Upper lobe of right lung (tissue), 1 donor: ENCODE data around the gene OTOP2. TPM values are rescaled to one million over a fixed set of nuclear protein-coding genes. Genes with fewer than 3 reads are reported as not detected.
"Not testable (repeated sequence)": the region's sequence is repeated elsewhere in the genome, so short reads cannot be mapped to it uniquely, and the experiment has no call there.

Experiments
- ATAC-seq: fragments of 200-7000 bp; cut with Tn5 transposase; one replicate; pipeline ENCODE4 v1.9.1; 2020; ENCODE audit warnings: mild to moderate bottlenecking, moderate library complexity
- DNase-seq: peaks from one replicate; pipeline ENCODE4 v3.0.0-alpha.2; 2020
- H3K27ac ChIP-seq: fragments of 200-600 bp; one replicate; pipeline ENCODE4 v1.8.0; 2022
- H3K27me3 ChIP-seq: fragments of 200-600 bp; one replicate; pipeline ENCODE4 v1.8.0; 2022; ENCODE audit warnings: mild to moderate bottlenecking
- H3K36me3 ChIP-seq: fragments of 200-600 bp; one replicate; pipeline ENCODE4 v1.8.0; 2022
- H3K4me1 ChIP-seq: fragments of 200-600 bp; one replicate; pipeline ENCODE4 v1.8.0; 2022
- H3K4me3 ChIP-seq: fragments of 200-600 bp; one replicate; pipeline ENCODE4 v1.8.0; 2022; ENCODE audit warnings: mild to moderate bottlenecking
- H3K9me3 ChIP-seq: fragments of 200-600 bp; one replicate; pipeline ENCODE4 v1.8.0; 2022
- intact Hi-C: fragments of 100-400 bp; cut with DNase I; formaldehyde crosslinking; loops from one replicate; pipeline ENCODE4 v1.11.0; 2022
- total RNA-seq: library from RNA; stranded (reverse); fragmentation: NEBNext Ultra II Directional; extraction: Animal tissue kit (Norgen Biotek cat#: 25700); gene quantifications from one replicate; pipeline ENCODE4 v1.2.1, GENCODE V29; 2021
- TF ChIP-seq, protein P1 (sequence below): fragments of 200-600 bp; IDR thresholded peaks from one replicate; pipeline ENCODE4 v1.8.0; 2022; ENCODE audit warnings: antibody characterized with exemption
- donor health status: DM: no; HTN: yes; CAD: no; lungs with severe emphysema.

The OTOP2 gene
- total RNA-seq, 1 donor from 2014 or later, result not detected

DNA sequence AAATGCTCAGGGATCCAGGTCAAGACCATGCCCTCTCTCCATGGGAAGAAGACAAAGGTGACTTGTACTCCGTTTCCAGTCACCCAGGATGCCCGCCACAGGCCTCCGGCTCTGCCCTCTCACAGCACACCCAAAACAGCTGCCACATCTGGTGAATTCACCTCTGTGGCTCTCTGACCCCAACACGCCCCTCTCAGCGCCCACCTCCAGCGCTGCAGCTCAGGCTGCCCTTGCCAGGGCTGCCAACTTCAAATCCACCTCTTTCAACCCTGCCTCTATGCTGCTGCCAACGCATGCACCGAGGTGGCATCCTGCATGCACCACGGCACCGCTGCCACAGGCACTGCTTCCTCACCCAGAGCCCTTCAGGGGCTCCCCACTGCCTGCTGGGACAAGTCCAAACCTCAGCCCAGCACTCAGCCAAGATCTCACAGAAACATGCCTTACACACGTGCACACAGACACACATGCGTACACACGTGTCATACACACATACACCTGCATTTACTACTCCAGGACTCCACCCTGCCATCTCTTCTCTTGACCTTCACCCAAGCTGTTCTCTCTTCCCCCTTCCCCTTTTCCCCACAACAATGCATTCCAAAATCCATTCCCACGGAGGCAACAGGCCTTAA, 41.0 kb downstream of the OTOP2 start:
- no peak for ATAC-seq
- Histone ChIP-seq H3K4me1 (peaks cover 8% of the 10 kb centered on the region), H3K27me3 (no peaks in the 10 kb centered on the region), H3K27ac (no peak overlapping the region), H3K4me3 (no peak overlapping the region), H3K36me3 (no peaks in the 10 kb centered on the region), H3K9me3 (no peaks in the 10 kb centered on the region)
- DNase-seq, result no peak
- TF ChIP-seq, protein P1, sequence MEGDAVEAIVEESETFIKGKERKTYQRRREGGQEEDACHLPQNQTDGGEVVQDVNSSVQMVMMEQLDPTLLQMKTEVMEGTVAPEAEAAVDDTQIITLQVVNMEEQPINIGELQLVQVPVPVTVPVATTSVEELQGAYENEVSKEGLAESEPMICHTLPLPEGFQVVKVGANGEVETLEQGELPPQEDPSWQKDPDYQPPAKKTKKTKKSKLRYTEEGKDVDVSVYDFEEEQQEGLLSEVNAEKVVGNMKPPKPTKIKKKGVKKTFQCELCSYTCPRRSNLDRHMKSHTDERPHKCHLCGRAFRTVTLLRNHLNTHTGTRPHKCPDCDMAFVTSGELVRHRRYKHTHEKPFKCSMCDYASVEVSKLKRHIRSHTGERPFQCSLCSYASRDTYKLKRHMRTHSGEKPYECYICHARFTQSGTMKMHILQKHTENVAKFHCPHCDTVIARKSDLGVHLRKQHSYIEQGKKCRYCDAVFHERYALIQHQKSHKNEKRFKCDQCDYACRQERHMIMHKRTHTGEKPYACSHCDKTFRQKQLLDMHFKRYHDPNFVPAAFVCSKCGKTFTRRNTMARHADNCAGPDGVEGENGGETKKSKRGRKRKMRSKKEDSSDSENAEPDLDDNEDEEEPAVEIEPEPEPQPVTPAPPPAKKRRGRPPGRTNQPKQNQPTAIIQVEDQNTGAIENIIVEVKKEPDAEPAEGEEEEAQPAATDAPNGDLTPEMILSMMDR, result no peak
- intact Hi-C loops, result loop anchor here (10.0 kb wide), 1 partner anchor 50 kb away; the partner anchor contains the start of gene MRPL58

DNA sequence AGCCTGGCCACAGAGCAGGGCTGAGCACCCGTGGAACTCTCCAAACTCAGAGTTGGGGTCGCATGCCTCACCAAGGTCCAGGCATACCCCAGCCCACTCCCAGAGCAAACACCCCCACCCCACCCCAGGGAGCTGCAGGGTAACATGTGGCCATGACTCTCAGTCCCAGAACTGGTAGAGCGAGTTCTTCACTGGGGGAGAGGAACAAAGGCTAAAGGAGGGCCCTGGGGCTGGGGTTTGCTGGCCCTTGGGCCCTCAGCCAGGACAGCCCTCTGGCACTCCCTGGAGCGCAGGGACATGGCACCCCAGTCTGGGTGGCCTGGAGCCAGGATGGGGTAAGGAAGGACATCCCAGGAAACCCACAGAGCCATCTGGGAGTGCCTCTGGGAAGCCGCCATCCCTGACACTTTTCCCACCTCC, 44.3 kb downstream of the OTOP2 start:
- DNase-seq, result peak; percentile 74
- Histone ChIP-seq H3K4me3 (no peak overlapping the region), H3K27me3 (peaks cover 8% of the 10 kb centered on the region), H3K36me3 (no peaks in the 10 kb centered on the region), H3K27ac (no peak overlapping the region), H3K9me3 (no peaks in the 10 kb centered on the region), H3K4me1 (peaks cover 18% of the 10 kb centered on the region)
- intact Hi-C loops, result loop anchor here (10.0 kb wide), 1 partner anchor 46 kb away; the partner anchor contains the start of gene MRPL58
- TF ChIP-seq, protein P1, result no peak
- ATAC-seq, result peak; percentile 21

DNA sequence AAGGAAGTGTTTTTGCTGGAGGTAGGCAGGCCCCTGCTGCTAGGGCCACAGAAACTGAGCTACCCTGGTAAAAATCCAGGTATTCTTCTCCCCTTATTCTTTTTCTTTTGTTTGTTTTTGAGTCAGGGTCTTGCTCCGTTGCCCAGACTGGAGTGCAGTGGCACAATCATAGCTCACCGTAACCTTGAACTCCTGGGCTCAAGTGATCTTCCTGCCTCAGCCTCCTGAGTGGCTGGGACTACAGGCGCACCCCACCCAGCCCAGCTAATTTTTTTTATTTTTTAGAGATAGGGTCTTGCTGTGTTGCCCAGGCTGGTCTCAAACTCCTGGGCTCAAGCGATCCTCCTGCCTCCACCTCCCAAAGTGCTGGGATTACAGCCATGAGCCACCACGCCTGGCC, 45.4 kb downstream of the OTOP2 start:
- not testable (repeated sequence) for DNase-seq, ATAC-seq, H3K36me3 ChIP-seq, H3K9me3 ChIP-seq, H3K4me3 ChIP-seq, H3K27me3 ChIP-seq
- H3K27ac ChIP-seq, result peak overlapping the region; percentile 30
- intact Hi-C loops, result loop anchor here (10.0 kb wide), 1 partner anchor 45 kb away; the partner anchor contains the start of gene MRPL58
- peaks cover 18% of the 10 kb centered on the region for H3K4me1 ChIP-seq

DNA sequence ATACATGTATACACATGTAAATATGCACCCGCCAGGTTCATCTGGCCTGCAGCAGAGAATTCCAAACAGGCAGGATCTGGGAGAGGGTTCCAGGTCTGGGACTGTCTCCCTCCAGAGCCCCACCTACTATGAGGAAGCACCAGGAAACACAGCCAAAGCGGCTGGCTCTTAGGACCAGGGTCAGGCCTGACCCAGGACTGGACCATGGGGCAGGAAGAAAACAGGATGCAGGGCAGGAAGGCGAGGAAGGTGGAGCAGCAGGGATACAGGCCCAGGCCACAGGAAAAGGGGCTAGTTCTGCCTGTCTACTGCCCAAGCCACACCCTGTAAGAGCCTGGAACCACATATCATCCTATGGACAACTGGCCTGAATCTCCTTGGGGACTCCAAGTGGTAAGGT, 46.3 kb downstream of the OTOP2 start:
- peak; percentile 9 for ATAC-seq
- intact Hi-C loops, result no loop called here
- H3K4me3 ChIP-seq, result peak overlapping the region; percentile 65
- peaks cover 18% of the 10 kb centered on the region for H3K4me1 ChIP-seq
- H3K27ac ChIP-seq, result peak overlapping the region; percentile 24
- peaks cover 8% of the 10 kb centered on the region for H3K27me3 ChIP-seq
- H3K9me3 ChIP-seq, result no peaks in the 10 kb centered on the region
- no peak for DNase-seq
- TF ChIP-seq, protein P1, result no peak
- H3K36me3 ChIP-seq, result no peaks in the 10 kb centered on the region

DNA sequence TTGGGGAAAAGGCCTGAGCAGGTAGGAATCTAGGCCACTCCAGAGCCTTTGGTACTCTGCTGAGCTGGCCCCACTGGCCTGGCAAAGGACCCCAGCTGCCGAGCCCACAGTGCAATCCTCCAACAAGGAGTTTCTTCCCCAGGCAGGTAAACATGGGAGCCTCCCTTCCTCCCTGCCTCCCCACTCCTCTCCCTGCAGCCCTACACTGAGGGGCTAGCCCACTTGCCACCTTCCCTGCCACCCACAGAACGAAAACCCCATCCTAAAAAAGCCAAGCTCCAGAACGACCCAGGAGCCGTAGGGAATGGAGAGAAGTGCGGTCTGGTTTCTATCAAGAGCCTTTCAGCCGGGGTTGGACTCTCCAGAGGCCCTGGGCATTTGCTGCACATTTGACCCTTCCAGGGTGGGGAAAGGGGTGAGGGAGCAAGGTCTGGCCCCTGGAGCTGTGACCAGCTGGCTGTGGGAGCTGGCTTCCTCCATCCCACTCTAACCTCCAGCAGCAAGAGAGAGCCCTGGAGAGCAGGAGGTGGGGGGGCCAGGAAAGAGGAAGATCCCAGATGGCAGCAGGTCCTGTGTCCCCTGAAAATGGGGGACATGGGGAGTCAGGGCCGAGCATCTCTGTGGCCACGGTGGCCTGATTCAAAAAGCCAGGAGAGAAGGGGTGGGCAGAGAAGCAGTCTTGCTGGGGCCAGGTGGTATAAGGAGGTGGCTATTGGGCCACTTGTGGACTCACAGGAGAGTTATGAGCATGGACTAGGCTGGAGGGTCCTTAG, 47.2 kb downstream of the OTOP2 start:
- peak overlapping the region; percentile 47 for H3K27ac ChIP-seq
- intact Hi-C loops, result no loop called here

DNA sequence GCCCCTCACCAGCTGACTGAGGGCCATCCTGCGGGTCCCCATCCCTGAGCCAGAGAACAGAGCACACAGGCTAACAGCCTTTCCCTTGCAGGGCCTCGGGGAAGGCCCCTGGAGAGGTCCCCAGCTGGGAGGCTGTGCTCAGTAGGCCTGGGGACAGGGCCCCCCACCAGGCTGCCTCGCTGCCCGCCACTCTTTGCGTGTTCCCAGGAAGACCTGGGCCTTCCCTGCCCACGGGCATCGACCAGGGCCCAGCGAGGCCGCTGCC, 47.7 kb downstream of the OTOP2 start:
- H3K9me3 ChIP-seq, result no peaks in the 10 kb centered on the region
- peak overlapping the region; percentile 47 for H3K27ac ChIP-seq
- TF ChIP-seq, protein P1, result no peak
- DNase-seq (no peak), ATAC-seq (no peak)
- peaks cover 18% of the 10 kb centered on the region for H3K4me1 ChIP-seq
- H3K36me3 ChIP-seq, result no peaks in the 10 kb centered on the region
- intact Hi-C loops, result no loop called here
- H3K4me3 ChIP-seq, result peak overlapping the region; percentile 65
- H3K27me3 ChIP-seq, result peaks cover 8% of the 10 kb centered on the region

More for the DNA sequence above, 47.2 kb downstream of the OTOP2 start:
- Histone ChIP-seq H3K4me1 (peaks cover 18% of the 10 kb centered on the region), H3K9me3 (no peaks in the 10 kb centered on the region), H3K36me3 (no peaks in the 10 kb centered on the region), H3K4me3 (peak overlapping the region; percentile 65), H3K27me3 (peaks cover 8% of the 10 kb centered on the region)
- TF ChIP-seq, protein P1, result no peak
- DNase-seq (no peak), ATAC-seq (no peak)
